Stimulated activated memory B cell treated with anti-CD40 and anti-IgM and Interleukin-4, amounts not matched to agents 10 μg/mL and 1 μg/mL and 100 μg/mL, for 72 hours (primary cell): ENCODE measurements around the gene ENGASE.

Experiments
- ATAC-seq: fragments of 150-1000 bp; cut with Tn5 transposase; 2 replicates; pipeline ENCODE4 v1.10.0; 2021
- H3K27ac Mint-ChIP-seq: one replicate; pipeline ENCODE4 v1.8.0; 2022; ENCODE audit warnings: mild to moderate bottlenecking, mixed read lengths
- H3K27me3 Mint-ChIP-seq: one replicate; pipeline ENCODE4 v1.8.0; 2022; ENCODE audit warnings: mixed read lengths
- H3K36me3 Mint-ChIP-seq: one replicate; pipeline ENCODE4 v1.8.0; 2022; ENCODE audit warnings: mixed read lengths
- H3K4me1 Mint-ChIP-seq: one replicate; pipeline ENCODE4 v1.8.0; 2022; ENCODE audit warnings: mixed read lengths
- H3K4me3 Mint-ChIP-seq: one replicate; pipeline ENCODE4 v1.8.0; 2022; ENCODE audit warnings: mild to moderate bottlenecking, moderate library complexity, mixed read lengths
- H3K9me3 Mint-ChIP-seq: one replicate; pipeline ENCODE4 v1.8.0; 2022; ENCODE audit warnings: mixed read lengths

Gene ENGASE

DNA sequence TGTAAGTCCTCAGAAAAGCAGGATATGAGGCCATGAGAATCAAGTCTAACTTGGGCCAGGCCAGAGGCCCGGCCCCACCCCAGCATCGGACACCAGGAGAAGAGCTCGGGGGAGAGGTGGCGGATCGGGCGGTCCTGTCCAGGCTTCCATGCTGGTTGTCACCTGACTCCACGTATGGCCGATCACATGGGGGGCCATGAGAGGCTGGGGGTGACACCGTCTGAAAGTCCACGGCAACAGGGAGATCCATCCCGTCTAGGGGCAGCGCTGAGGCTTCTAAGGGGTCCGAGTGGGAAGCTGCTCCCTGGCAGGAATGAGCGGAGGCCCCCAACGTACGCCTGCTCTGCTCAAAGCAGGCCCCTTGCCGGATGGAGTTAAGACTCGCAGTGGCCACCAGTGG, 25.8 kb downstream of the ENGASE start:
- H3K4me1 Mint-ChIP-seq, result peaks cover 8% of the 10 kb centered on the region
- no peak overlapping the region for H3K27ac Mint-ChIP-seq
- H3K4me3 Mint-ChIP-seq, result no peak overlapping the region
- H3K27me3 Mint-ChIP-seq, result peaks cover 95% of the 10 kb centered on the region
- no peaks in the 10 kb centered on the region for H3K9me3 Mint-ChIP-seq
- no peak for ATAC-seq
- H3K36me3 Mint-ChIP-seq, result no peaks in the 10 kb centered on the region

DNA sequence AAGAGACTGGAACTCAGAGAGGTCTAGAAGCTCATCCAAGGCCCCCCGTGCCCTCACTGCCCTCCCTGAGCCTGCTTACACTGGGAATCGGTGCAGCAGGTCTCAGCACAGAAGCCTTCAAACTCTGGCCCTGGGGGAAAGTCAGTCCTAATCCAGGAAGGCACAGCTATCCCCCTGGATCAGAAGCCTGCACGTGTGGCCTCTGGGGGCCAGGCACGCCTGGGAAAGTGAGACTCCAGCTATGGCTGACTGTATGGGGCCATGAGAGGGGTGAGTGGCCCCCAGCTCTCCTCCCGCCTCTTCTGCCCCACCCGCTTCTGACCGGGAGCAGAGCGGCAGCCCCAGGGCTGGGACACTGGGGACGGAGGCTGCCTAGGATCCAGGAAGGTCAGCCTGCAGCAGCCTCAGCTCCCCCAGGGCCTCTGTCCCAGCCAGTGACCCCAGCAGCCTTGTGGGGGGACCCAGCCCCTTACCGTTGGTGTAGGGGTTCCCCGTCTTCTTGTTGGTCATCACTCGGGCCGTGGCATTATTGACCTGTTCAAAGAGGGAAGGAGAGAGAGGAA, 26.6 kb downstream of the ENGASE start:
- H3K9me3 Mint-ChIP-seq, result no peaks in the 10 kb centered on the region
- no peaks in the 10 kb centered on the region for H3K36me3 Mint-ChIP-seq
- no peak for ATAC-seq
- H3K4me3 Mint-ChIP-seq, result no peak overlapping the region
- H3K4me1 Mint-ChIP-seq, result peaks cover 8% of the 10 kb centered on the region
- no peak overlapping the region for H3K27ac Mint-ChIP-seq
- H3K27me3 Mint-ChIP-seq, result peaks cover 93% of the 10 kb centered on the region

DNA sequence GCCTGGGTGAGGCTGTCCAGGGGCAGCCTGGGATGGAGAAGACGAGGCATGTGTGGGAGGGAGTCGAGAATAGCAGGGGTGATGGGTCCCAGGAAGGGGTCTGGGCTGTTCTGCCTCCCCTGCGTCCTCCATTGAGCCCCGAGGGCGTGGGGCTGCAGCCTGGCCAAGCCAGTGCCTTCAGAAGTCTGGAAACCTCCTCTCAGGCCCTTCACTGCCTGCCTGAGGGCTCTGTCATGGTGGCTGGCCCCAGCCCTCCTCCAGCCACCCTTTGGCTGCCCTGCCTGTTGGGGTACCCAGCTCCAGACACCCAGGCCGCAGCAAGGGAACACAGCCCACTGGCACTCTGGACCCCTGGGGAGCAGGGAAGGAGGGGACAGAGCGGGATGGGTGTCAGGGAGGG, 27.6 kb downstream of the ENGASE start:
- ATAC-seq, result no peak
- H3K4me1 Mint-ChIP-seq, result peaks cover 8% of the 10 kb centered on the region
- H3K27me3 Mint-ChIP-seq, result peaks cover 88% of the 10 kb centered on the region
- H3K36me3 Mint-ChIP-seq, result no peaks in the 10 kb centered on the region
- no peak overlapping the region for H3K27ac Mint-ChIP-seq
- no peak overlapping the region for H3K4me3 Mint-ChIP-seq
- no peaks in the 10 kb centered on the region for H3K9me3 Mint-ChIP-seq

GRCh38 chr17:79104898-79105600, 30.4 kb downstream of the ENGASE start:
- H3K36me3 Mint-ChIP-seq, result no peaks in the 10 kb centered on the region
- H3K27me3 Mint-ChIP-seq, result peaks cover 79% of the 10 kb centered on the region
- H3K4me3 Mint-ChIP-seq, result no peak overlapping the region
- no peak for ATAC-seq
- H3K9me3 Mint-ChIP-seq, result no peaks in the 10 kb centered on the region
- H3K27ac Mint-ChIP-seq, result no peak overlapping the region
- H3K4me1 Mint-ChIP-seq, result no peaks in the 10 kb centered on the region

DNA sequence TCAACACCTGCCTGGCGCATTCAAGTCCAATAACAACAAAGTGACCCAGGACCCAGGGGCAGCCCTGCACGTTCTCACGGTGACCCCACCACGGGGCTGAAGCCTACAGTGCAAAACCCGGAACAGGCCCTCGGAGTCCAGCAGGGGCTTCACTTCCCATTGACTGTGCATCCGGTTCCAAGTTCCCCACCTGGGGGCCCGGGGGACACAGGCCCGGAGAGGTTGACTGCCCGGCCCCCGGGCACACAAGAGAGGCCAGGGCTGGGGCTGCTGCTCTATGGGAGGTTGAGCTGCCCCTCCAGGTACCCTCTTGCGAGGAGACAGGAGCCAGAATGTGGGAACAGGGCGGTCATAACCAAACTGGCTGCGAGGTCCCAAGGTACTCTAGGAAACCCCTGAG, 31.3 kb downstream of the ENGASE start:
- Mint-ChIP-seq H3K4me1 (no peaks in the 10 kb centered on the region), H3K4me3 (no peak overlapping the region), H3K36me3 (no peaks in the 10 kb centered on the region), H3K27ac (no peak overlapping the region), H3K27me3 (peaks cover 79% of the 10 kb centered on the region), H3K9me3 (no peaks in the 10 kb centered on the region)
- no peak for ATAC-seq

DNA sequence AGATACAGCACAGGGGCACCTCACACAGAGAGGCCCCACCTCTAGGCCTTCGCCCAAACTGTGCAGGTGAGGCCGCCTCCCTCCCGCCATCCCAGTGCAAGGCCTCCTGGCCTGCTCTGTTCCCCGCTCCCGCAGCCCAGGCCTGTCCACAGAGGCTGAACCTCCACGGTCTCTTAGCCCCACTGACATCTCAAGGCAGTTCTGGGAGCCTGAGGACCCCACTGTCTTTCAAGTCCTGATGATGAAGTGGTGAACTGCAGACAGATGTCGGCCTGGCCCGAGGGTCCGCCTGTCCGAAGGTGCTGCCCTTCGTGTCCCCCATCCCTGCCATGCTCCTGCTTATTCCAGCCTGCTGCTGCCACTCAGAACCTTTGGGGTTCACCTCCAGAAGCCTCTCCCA, 32.3 kb downstream of the ENGASE start:
- Mint-ChIP-seq H3K9me3 (no peaks in the 10 kb centered on the region), H3K27ac (no peak overlapping the region), H3K27me3 (peaks cover 79% of the 10 kb centered on the region), H3K4me1 (no peaks in the 10 kb centered on the region), H3K4me3 (no peak overlapping the region), H3K36me3 (no peaks in the 10 kb centered on the region)
- ATAC-seq, result no peak

- no peak for ATAC-seq
- H3K4me3 Mint-ChIP-seq, result no peak overlapping the region
These were observed 33.0 kb downstream of the ENGASE start for GRCh38 chr17:79107499-79108231.

GRCh38 chr17:79108232-79108850, 33.7 kb downstream of the ENGASE start:
- Mint-ChIP-seq H3K27ac (no peak overlapping the region), H3K9me3 (no peaks in the 10 kb centered on the region)
- no peak for ATAC-seq

More at GRCh38 chr17:79107499-79108231, 33.0 kb downstream of the ENGASE start:
- H3K27me3 Mint-ChIP-seq, result peaks cover 79% of the 10 kb centered on the region
- H3K9me3 Mint-ChIP-seq, result no peaks in the 10 kb centered on the region
- H3K4me1 Mint-ChIP-seq, result no peaks in the 10 kb centered on the region
- H3K27ac Mint-ChIP-seq, result no peak overlapping the region
- no peaks in the 10 kb centered on the region for H3K36me3 Mint-ChIP-seq

DNA sequence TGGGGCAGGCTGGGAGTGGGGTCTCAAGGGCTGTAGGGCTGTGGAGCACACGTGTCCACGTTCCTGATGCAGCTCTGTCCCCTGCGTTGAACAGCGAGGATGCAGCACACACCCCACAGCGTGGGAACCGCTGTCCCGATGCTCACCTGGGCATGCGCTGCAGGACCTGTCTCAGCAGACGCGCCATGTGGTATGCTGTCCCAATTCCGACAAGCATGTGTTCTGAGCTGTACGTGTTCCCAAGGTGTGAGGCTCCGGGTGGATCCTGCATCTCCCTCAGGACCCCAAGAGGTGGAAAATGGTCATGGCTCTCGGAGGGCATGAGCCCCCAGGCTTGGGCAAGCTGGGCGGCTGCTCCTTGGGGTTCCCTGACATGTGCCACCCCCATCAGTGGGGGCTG, 34.2 kb downstream of the ENGASE start:
- no peak overlapping the region for H3K4me3 Mint-ChIP-seq
- no peak for ATAC-seq
- no peaks in the 10 kb centered on the region for H3K9me3 Mint-ChIP-seq
- no peaks in the 10 kb centered on the region for H3K4me1 Mint-ChIP-seq
- no peak overlapping the region for H3K27ac Mint-ChIP-seq
- H3K27me3 Mint-ChIP-seq, result peaks cover 75% of the 10 kb centered on the region
- no peaks in the 10 kb centered on the region for H3K36me3 Mint-ChIP-seq

More at GRCh38 chr17:79108232-79108850, 33.7 kb downstream of the ENGASE start:
- Mint-ChIP-seq H3K27me3 (peaks cover 76% of the 10 kb centered on the region), H3K36me3 (no peaks in the 10 kb centered on the region), H3K4me1 (no peaks in the 10 kb centered on the region), H3K4me3 (no peak overlapping the region)

- no peak overlapping the region for H3K27ac Mint-ChIP-seq
- no peak for ATAC-seq
- H3K27me3 Mint-ChIP-seq, result peaks cover 75% of the 10 kb centered on the region
- no peaks in the 10 kb centered on the region for H3K36me3 Mint-ChIP-seq
- no peak overlapping the region for H3K4me3 Mint-ChIP-seq
- H3K4me1 Mint-ChIP-seq, result no peaks in the 10 kb centered on the region
- no peaks in the 10 kb centered on the region for H3K9me3 Mint-ChIP-seq
These were observed 35.0 kb downstream of the ENGASE start for GRCh38 chr17:79109584-79109983.

DNA sequence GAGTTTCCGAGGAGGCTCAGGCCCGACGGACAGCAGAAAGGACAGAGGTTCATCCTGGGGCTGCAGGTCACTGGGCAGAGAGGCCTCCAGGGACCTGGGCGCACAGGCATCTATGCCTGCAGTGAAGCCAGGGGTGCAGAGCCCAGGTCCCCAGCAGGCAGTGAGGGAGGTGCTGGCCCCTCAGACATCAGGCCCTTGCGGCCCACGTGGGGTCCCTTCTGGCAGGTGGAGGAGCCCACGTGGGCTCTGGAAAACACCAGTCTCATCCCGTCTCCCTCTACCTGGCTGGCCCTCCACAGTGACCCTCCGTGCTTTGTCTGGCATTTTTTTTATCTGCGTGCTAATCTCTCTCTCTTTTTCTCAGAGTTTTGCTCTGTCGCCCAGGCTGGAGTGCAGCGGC, 36.5 kb downstream of the ENGASE start:
- no peak overlapping the region for H3K27ac Mint-ChIP-seq
- H3K9me3 Mint-ChIP-seq, result no peaks in the 10 kb centered on the region
- no peaks in the 10 kb centered on the region for H3K36me3 Mint-ChIP-seq
- no peaks in the 10 kb centered on the region for H3K4me1 Mint-ChIP-seq
- H3K4me3 Mint-ChIP-seq, result no peak overlapping the region
- H3K27me3 Mint-ChIP-seq, result peaks cover 60% of the 10 kb centered on the region
- ATAC-seq, result no peak

- H3K27me3 Mint-ChIP-seq, result peaks cover 63% of the 10 kb centered on the region
- no peak overlapping the region for H3K27ac Mint-ChIP-seq
- no peak overlapping the region for H3K4me3 Mint-ChIP-seq
- no peaks in the 10 kb centered on the region for H3K36me3 Mint-ChIP-seq
- no peaks in the 10 kb centered on the region for H3K4me1 Mint-ChIP-seq
- no peaks in the 10 kb centered on the region for H3K9me3 Mint-ChIP-seq
- no peak for ATAC-seq
These were observed 37.8 kb downstream of the ENGASE start for GRCh38 chr17:79112471-79112870.

- no peak overlapping the region for H3K27ac Mint-ChIP-seq
- H3K27me3 Mint-ChIP-seq, result peaks cover 60% of the 10 kb centered on the region
- no peak for ATAC-seq
- H3K36me3 Mint-ChIP-seq, result no peaks in the 10 kb centered on the region
- no peaks in the 10 kb centered on the region for H3K4me1 Mint-ChIP-seq
- H3K4me3 Mint-ChIP-seq, result no peak overlapping the region
- H3K9me3 Mint-ChIP-seq, result no peaks in the 10 kb centered on the region
These were observed 39.3 kb downstream of the ENGASE start for GRCh38 chr17:79113699-79114457.

- no peak for ATAC-seq
These were observed 40.1 kb downstream of the ENGASE start for GRCh38 chr17:79114458-79115301.

More at GRCh38 chr17:79114458-79115301, 40.1 kb downstream of the ENGASE start:
- Mint-ChIP-seq H3K4me3 (no peak overlapping the region), H3K9me3 (no peaks in the 10 kb centered on the region), H3K36me3 (no peaks in the 10 kb centered on the region), H3K27ac (no peak overlapping the region), H3K4me1 (no peaks in the 10 kb centered on the region), H3K27me3 (peaks cover 57% of the 10 kb centered on the region)
